Natural killer cell (primary cell): ENCODE measurements around the gene PTPRN2. TPM values are rescaled to one million over a fixed set of nuclear protein-coding genes. Genes with fewer than 3 reads are reported as not detected.
"Not testable (repeated sequence)": the region's sequence is repeated elsewhere in the genome, so short reads cannot be mapped to it uniquely, and the experiment has no call there.

Experiments
- ATAC-seq, 3 donors: fragments of 150-1000 bp in 2 of 3; fragments of 200-7000 bp in 1 of 3; cut with Tn5 transposase; 1 replicate in 1 of 3; 2 replicates in 2 of 3; pipeline ENCODE4 v1.10.0; 2021; ENCODE audit warnings: mild to moderate bottlenecking in 2 of 3, moderate library complexity in 2 of 3
- DNase-seq, 2 donors: peaks; one replicate each; pipeline versions ENCODE4 v3.0.0 to v3.0.0-alpha.2; 2013 to 2021; ENCODE audit warnings: mixed read lengths in 1 of 2
- H3K27ac ChIP-seq: one replicate; pipeline ENCODE4 v1.5.1; 2013; ENCODE audit warnings: mild to moderate bottlenecking, low read length
- H3K27me3 ChIP-seq: one replicate; pipeline ENCODE4 v1.6.1; 2013; ENCODE audit warnings: low read length; ENCODE audit not compliant: control insufficient read depth, insufficient read depth
- H3K36me3 ChIP-seq: one replicate; pipeline ENCODE4 v1.6.1; 2013; ENCODE audit warnings: low read length; ENCODE audit not compliant: control insufficient read depth, insufficient read depth
- H3K4me1 ChIP-seq: one replicate; pipeline ENCODE4 v1.6.1; 2013; ENCODE audit warnings: low read length; ENCODE audit not compliant: control insufficient read depth, insufficient read depth
- H3K4me3 ChIP-seq: one replicate; pipeline ENCODE4 v1.5.1; 2013; ENCODE audit warnings: low read length
- H3K9me3 ChIP-seq: one replicate; pipeline ENCODE4 v1.6.1; 2013; ENCODE audit warnings: low read length; ENCODE audit not compliant: control insufficient read depth, insufficient read depth
- H3K27ac Mint-ChIP-seq, 2 donors: one replicate each; pipeline ENCODE4 v1.8.0; 2022; ENCODE audit warnings: mild to moderate bottlenecking in 2 of 2, mixed read lengths in 2 of 2, moderate library complexity in 1 of 2
- H3K27me3 Mint-ChIP-seq, 2 donors: one replicate each; pipeline ENCODE4 v1.8.0; 2022; ENCODE audit warnings: low read depth in 2 of 2, mixed read lengths in 2 of 2
- H3K36me3 Mint-ChIP-seq: one replicate; pipeline ENCODE4 v1.8.0; 2022; ENCODE audit warnings: mixed read lengths
- H3K4me1 Mint-ChIP-seq, 2 donors: one replicate each; pipeline ENCODE4 v1.8.0; 2022; ENCODE audit warnings: mixed read lengths in 2 of 2
- H3K4me3 Mint-ChIP-seq: one replicate; pipeline ENCODE4 v1.8.0; 2022; ENCODE audit warnings: mild to moderate bottlenecking, moderate library complexity, mixed read lengths
- H3K9me3 Mint-ChIP-seq, 2 donors: one replicate each; pipeline ENCODE4 v1.8.0; 2022; ENCODE audit warnings: mixed read lengths in 2 of 2
- CTCF ChIP-seq: fragments of 200-600 bp; IDR thresholded peaks from one replicate; pipeline ENCODE4 v1.8.0; 2022; ENCODE audit warnings: antibody characterized with exemption
- WGBS: methylation state at CpG from one replicate; pipeline ENCODE4 v1.1.7; 2013; ENCODE audit warnings: missing lambda C conversion rate; ENCODE audit not compliant: insufficient coverage; 5-methylcytosine and 5-hydroxymethylcytosine counted together
- intact Hi-C: fragments of 100-400 bp; cut with micrococcal nuclease; formaldehyde crosslinking; loops from one replicate; pipeline ENCODE4 v1.14.2; 2022
- total RNA-seq, 4 donors: library from RNA; stranded (reverse); fragments of 120-200 nt in 1 of 4; gene quantifications; one replicate each; pipeline versions ENCODE4 v1.2.3 to v1.2.4, GENCODE V29; 2013 to 2022

The PTPRN2 gene
- total RNA-seq, 3 donors from 2014 or later (not counting 1 experiment from before 2014, with no cell fraction given): 1.3 to 2.5 (median 1.9) TPM

DNA sequence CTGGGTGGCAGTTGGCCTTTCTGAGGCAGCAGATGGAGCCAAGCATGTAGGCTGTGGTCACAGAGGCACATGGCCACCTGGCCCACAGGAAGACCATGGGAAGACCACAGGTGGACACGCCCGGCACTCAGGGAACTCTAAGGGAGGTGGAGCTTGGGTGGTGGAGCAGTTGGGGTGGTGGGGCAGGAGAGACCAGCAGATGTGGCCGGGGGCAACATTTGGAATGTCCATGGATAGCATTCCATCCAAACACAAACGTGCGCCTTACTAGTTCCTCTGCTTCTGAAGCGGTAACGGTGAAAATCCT lies 290.9 kb downstream of the PTPRN2 start:
- Mint-ChIP-seq H3K4me1 (no peaks in the 10 kb centered on the region), H3K27ac (no peak overlapping the region), H3K36me3 (no peaks in the 10 kb centered on the region), H3K27me3 (peaks cover 0 to 5% of the 10 kb centered on the region in 2 donors), H3K4me3 (no peak overlapping the region), H3K9me3 (peaks cover 0 to 2% of the 10 kb centered on the region in 2 donors)
- ATAC-seq (no peak), DNase-seq (no peak)
- H3K36me3 ChIP-seq: no peaks in the 10 kb centered on the region
- 89% methylated on average over 7 of the region's 7 CpGs for WGBS
- H3K27me3 ChIP-seq: no peaks in the 10 kb centered on the region
- H3K9me3 ChIP-seq: no peaks in the 10 kb centered on the region
- no peak for TF ChIP-seq CTCF
- intact Hi-C loops: no loop called here
- H3K4me3 ChIP-seq: no peak overlapping the region
- no peak overlapping the region for H3K27ac ChIP-seq
- H3K4me1 ChIP-seq: no peaks in the 10 kb centered on the region

- TF ChIP-seq CTCF: no peak
- intact Hi-C loops: no loop called here
- DNase-seq: no peak
Measured at GRCh38 chr7:158295966-158296797, 291.4 kb downstream of the PTPRN2 start.

DNA sequence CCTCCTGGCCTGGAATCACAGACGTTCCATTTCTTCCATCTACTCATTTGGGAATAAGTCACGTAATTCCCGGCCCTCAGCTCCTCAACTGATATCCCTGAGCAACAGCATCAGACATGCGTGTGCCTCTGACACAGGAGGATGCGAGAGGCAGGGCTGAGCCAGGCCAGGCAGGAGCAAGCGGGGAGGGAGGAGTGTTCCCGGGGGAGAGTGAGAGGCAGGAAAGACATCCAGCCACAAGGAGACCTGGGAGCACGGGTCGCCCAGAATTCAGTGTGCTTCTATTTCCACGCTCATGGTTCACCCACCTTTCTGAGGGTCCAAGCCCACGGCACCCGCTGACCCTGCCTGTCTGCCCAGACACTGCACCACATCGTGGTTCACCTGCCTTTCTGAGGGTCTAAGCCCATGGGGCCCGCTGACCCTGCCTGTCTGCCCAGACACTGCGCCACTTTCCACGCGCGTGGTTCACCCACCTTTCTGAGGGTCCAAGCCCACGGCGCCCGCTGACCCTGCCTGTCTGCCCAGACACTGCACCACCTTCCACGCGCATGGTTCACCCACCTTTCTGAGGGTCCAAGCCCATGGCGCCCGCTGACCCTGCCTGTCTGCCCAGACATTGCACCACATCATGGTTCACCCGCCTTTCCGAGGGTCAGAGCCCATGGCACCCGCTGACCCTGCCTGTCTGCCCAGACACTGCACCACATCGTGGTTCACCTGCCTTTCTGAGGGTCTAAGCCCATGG lies 293.0 kb downstream of the PTPRN2 start:
- H3K36me3 Mint-ChIP-seq, H3K36me3 ChIP-seq, DNase-seq, H3K4me1 ChIP-seq, H3K9me3 Mint-ChIP-seq, H3K27ac ChIP-seq, ATAC-seq, H3K4me1 Mint-ChIP-seq, intact Hi-C loops, H3K4me3 ChIP-seq, H3K27me3 Mint-ChIP-seq, H3K27me3 ChIP-seq, H3K27ac Mint-ChIP-seq, H3K4me3 Mint-ChIP-seq: not testable (repeated sequence)
- WGBS: 93% methylated on average over 29 of the region's 29 CpGs
- H3K9me3 ChIP-seq: peaks cover 11% of the 10 kb centered on the region

More at GRCh38 chr7:158295966-158296797, 291.4 kb downstream of the PTPRN2 start:
- no peak overlapping the region for H3K27ac Mint-ChIP-seq
- H3K9me3 ChIP-seq: no peaks in the 10 kb centered on the region
- no peaks in the 10 kb centered on the region for H3K4me1 Mint-ChIP-seq
- no peaks in the 10 kb centered on the region for H3K27me3 ChIP-seq
- no peaks in the 10 kb centered on the region for H3K36me3 Mint-ChIP-seq
- no peaks in the 10 kb centered on the region for H3K4me1 ChIP-seq
- H3K36me3 ChIP-seq: no peaks in the 10 kb centered on the region
- no peak for ATAC-seq
- peaks cover 0 to 5% of the 10 kb centered on the region in 2 donors for H3K27me3 Mint-ChIP-seq
- peaks cover 0 to 2% of the 10 kb centered on the region in 2 donors for H3K9me3 Mint-ChIP-seq
- no peak overlapping the region for H3K4me3 ChIP-seq
- WGBS: 85% methylated on average over 14 of the region's 16 CpGs
- H3K4me3 Mint-ChIP-seq: no peak overlapping the region
- H3K27ac ChIP-seq: no peak overlapping the region

GRCh38 chr7:158292948-158293347 lies 294.7 kb downstream of the PTPRN2 start:
- 81% methylated on average over 4 of the region's 5 CpGs for WGBS
- Histone ChIP-seq H3K27me3 (no peaks in the 10 kb centered on the region), H3K27ac (no peak overlapping the region), H3K36me3 (no peaks in the 10 kb centered on the region), H3K4me1 (no peaks in the 10 kb centered on the region), H3K4me3 (no peak overlapping the region), H3K9me3 (peaks cover 11% of the 10 kb centered on the region)
- no peaks in the 10 kb centered on the region for H3K36me3 Mint-ChIP-seq
- no peaks in the 10 kb centered on the region for H3K4me1 Mint-ChIP-seq
- H3K27ac Mint-ChIP-seq: no peak overlapping the region
- no peak for TF ChIP-seq CTCF
- intact Hi-C loops: no loop called here
- H3K9me3 Mint-ChIP-seq: peaks cover 10 to 14% of the 10 kb centered on the region in 2 donors
- no peak overlapping the region for H3K4me3 Mint-ChIP-seq
- peaks cover 0 to 5% of the 10 kb centered on the region in 2 donors for H3K27me3 Mint-ChIP-seq
- DNase-seq (no peak), ATAC-seq (no peak)
